PC-9 (cell line): ENCODE results near the gene CSH2. TPM values are rescaled to one million over a fixed set of nuclear protein-coding genes. Genes with fewer than 3 reads are reported as not detected.
"Not testable (repeated sequence)": the region's sequence is repeated elsewhere in the genome, so short reads cannot be mapped to it uniquely, and the experiment has no call there.

Experiments
- BruUV-seq: library from RNA; stranded (reverse); fragments of 400-500 nt; replicated peaks from 2 replicates; lab custom pipeline; 2021; lab: Mats Ljungman, UMichigan
- CTCF ChIA-PET: fragments of 300-600 bp; sonication (Branson Sonifier 250); formaldehyde crosslinking; loops from one replicate; lab custom pipeline; 2022; ENCODE audit warnings: antibody characterized with exemption; lab: Charles Lee
- POLR2A ChIA-PET: fragments of 300-600 bp; sonication (Branson Sonifier 250); formaldehyde crosslinking; loops from one replicate; lab custom pipeline; 2022; ENCODE audit warnings: antibody characterized with exemption; ENCODE audit not compliant: unreplicated experiment; lab: Charles Lee
- DNase-seq, 2 experiments: peaks; one replicate each; pipeline versions ENCODE4 v3.0.0 to v3.0.0-alpha.2; 2015 to 2022; ENCODE audit warnings: mixed read lengths in 1 of 2
- H2AFZ ChIP-seq: fragments of 200-600 bp; sonication (generic); 2 replicates; pipeline ENCODE4 v1.8.1; 2017; ENCODE audit warnings: antibody characterized with exemption
- H3F3A ChIP-seq: fragments of 200-600 bp; sonication (generic); 2 replicates; pipeline ENCODE4 v1.8.1; 2017; ENCODE audit warnings: antibody characterized with exemption, mild to moderate bottlenecking, low read depth; ENCODE audit not compliant: insufficient read depth
- H3K27ac ChIP-seq: fragments of 200-600 bp; sonication (generic); 2 replicates; pipeline ENCODE4 v1.6.1; 2016; ENCODE audit warnings: mixed run types
- H3K27me3 ChIP-seq: fragments of 200-600 bp; sonication (generic); 2 replicates; pipeline ENCODE4 v1.6.1; 2016; ENCODE audit warnings: low read depth, mixed run types; ENCODE audit not compliant: insufficient read depth
- H3K36me3 ChIP-seq: fragments of 200-600 bp; sonication (generic); 2 replicates; pipeline ENCODE4 v1.6.1; 2016; ENCODE audit warnings: low read depth, mixed run types
- H3K4me1 ChIP-seq: fragments of 200-600 bp; sonication (generic); replicated peaks from 2 replicates; pipeline ENCODE4 v1.6.1; 2016; ENCODE audit warnings: mixed run types; ENCODE audit not compliant: insufficient read depth
- H3K4me2 ChIP-seq: fragments of 200-600 bp; sonication (generic); 2 replicates; pipeline ENCODE4 v1.6.1; 2017; ENCODE audit warnings: mixed run types
- H3K4me3 ChIP-seq: fragments of 200-600 bp; sonication (generic); 2 replicates; pipeline ENCODE4 v1.6.1; 2016; ENCODE audit warnings: mixed run types
- H3K79me2 ChIP-seq: fragments of 200-600 bp; sonication (generic); 2 replicates; pipeline ENCODE4 v1.6.1; 2017; ENCODE audit warnings: low read depth, mixed run types
- H3K9me2 ChIP-seq: fragments of 200-600 bp; sonication (generic); 2 replicates; pipeline ENCODE4 v1.8.1; 2017; ENCODE audit warnings: mild to moderate bottlenecking; ENCODE audit not compliant: insufficient read depth
- H3K9me3 ChIP-seq: fragments of 200-600 bp; sonication (generic); 2 replicates; pipeline ENCODE4 v1.8.1; 2016; ENCODE audit warnings: low read depth; ENCODE audit not compliant: insufficient read depth
- H4K20me1 ChIP-seq: fragments of 200-600 bp; sonication (generic); 2 replicates; pipeline ENCODE4 v1.8.1; 2017; ENCODE audit not compliant: insufficient read depth
- CTCF ChIP-seq: fragments of 200-600 bp; sonication (generic); conservative IDR thresholded peaks from 2 replicates; pipeline ENCODE4 v1.6.1; 2017; ENCODE audit warnings: mixed run types, antibody characterized with exemption, mild to moderate bottlenecking, moderate library complexity
- intact Hi-C: fragments of 100-400 bp; cut with micrococcal nuclease; formaldehyde crosslinking; loops from one replicate; pipeline ENCODE4 v1.10.0; 2022; ENCODE audit not compliant: unreplicated experiment
- total RNA-seq: library from RNA; stranded (reverse); gene quantifications from 2 replicates; pipeline ENCODE4 v1.2.3, GENCODE V29; 2021

CSH2 gene
- total RNA-seq, 1 experiment from 2014 or later: not detected

- H4K20me1 ChIP-seq, H3F3A ChIP-seq, H3K9me3 ChIP-seq, H3K36me3 ChIP-seq, H3K4me3 ChIP-seq, DNase-seq, H3K4me1 ChIP-seq, intact Hi-C loops, H3K27ac ChIP-seq, BruUV-seq, CTCF ChIA-PET, POLR2A ChIA-PET, H2AFZ ChIP-seq, H3K9me2 ChIP-seq, H3K4me2 ChIP-seq, H3K79me2 ChIP-seq: not testable (repeated sequence)
- 0 out of 2 replicates have a peak, but pooled peaks have one; percentile 38 for TF ChIP-seq CTCF
- H3K27me3 ChIP-seq: peaks cover 17% of the 10 kb centered on the region; the same call in 1 of the 2 replicates
Observed at GRCh38 chr17:63907161-63907778, 33.8 kb upstream of the CSH2 start.

GRCh38 chr17:63904796-63905195, 31.3 kb upstream of the CSH2 start:
- H3K79me2 ChIP-seq, BruUV-seq, intact Hi-C loops, H3K9me2 ChIP-seq, H3K4me3 ChIP-seq, H3K36me3 ChIP-seq, H4K20me1 ChIP-seq, H3K4me2 ChIP-seq, H3F3A ChIP-seq, H3K4me1 ChIP-seq, H2AFZ ChIP-seq, H3K9me3 ChIP-seq, DNase-seq, H3K27ac ChIP-seq: not testable (repeated sequence)
- ChIA-PET POLR2A (interaction anchor here (0.7 kb wide), 1 partner anchor 66 kb away, joined by 6 read pairs; no protein-coding TSS in a partner anchor), CTCF (interaction anchor here (0.6 to 0.7 kb wide), 2 partner anchors 303 to 514 kb away, joined by 3 read pairs; no protein-coding TSS in a partner anchor)
- H3K27me3 ChIP-seq: peaks cover 27% of the 10 kb centered on the region

DNA sequence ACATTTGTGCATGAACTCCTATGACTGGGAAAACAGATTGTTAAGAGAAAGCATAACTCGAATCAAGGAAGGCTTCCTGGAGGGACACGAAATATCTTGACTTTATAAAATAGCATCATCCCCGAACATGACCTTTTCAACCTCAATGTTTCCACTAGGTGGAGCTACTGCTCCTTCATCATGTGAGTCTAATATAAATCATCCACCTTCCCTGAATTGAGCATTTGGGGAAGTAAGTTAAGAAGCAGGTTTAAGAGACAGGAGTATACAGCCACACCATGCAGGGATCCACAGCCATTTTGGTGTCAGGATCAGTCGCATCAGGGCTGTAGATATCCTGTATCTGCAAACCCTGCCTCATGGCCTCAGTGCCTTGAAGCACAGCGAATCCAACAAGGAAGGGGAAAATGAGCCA, 30.3 kb upstream of the CSH2 start:
- H3K27ac ChIP-seq, H3K9me3 ChIP-seq, H3K4me2 ChIP-seq, H4K20me1 ChIP-seq, H3K79me2 ChIP-seq, H3K4me1 ChIP-seq, H3K4me3 ChIP-seq, H2AFZ ChIP-seq, POLR2A ChIA-PET, H3K36me3 ChIP-seq, H3K9me2 ChIP-seq, H3F3A ChIP-seq, BruUV-seq, intact Hi-C loops: not testable (repeated sequence)
- CTCF ChIA-PET: interaction anchor here (0.6 kb wide), 1 partner anchor 1532 kb away, joined by 3 read pairs; no protein-coding TSS in a partner anchor
- H3K27me3 ChIP-seq: peaks cover 21% of the 10 kb centered on the region
- peak; percentile 64 for TF ChIP-seq CTCF
- peak in 1 of 2 experiments; percentile 19 for DNase-seq

DNA sequence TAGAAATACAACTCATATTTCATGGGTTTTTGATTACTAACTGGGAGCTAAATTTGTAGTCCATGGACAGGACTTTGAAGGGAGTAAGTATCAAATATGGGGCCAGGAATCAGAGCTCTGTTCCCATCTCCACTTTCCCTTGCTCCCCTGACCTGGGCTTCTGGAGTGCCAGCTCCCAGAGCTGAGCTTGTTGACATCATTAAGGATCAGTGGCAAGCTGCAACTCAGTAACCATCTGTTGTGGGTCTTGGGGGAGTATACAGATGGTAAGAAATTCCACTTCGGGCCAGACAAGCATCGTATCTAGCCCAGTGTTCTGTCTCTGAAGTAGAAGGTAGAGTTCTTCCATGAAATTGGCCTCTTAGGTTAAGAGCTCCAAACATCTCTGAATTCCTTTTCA, 28.5 kb upstream of the CSH2 start:
- ChIA-PET POLR2A (interaction anchor here (0.6 to 0.7 kb wide), 3 partner anchors 39 to 603 kb away, joined by 3 to 7 read pairs (median 3); no protein-coding TSS in a partner anchor), CTCF (interaction anchor here (0.6 to 1.7 kb wide), 5 partner anchors 12 to 232 kb away, joined by 3 to 6 read pairs (median 4); no protein-coding TSS in a partner anchor)
- BruUV-seq: not testable (repeated sequence)

DNA sequence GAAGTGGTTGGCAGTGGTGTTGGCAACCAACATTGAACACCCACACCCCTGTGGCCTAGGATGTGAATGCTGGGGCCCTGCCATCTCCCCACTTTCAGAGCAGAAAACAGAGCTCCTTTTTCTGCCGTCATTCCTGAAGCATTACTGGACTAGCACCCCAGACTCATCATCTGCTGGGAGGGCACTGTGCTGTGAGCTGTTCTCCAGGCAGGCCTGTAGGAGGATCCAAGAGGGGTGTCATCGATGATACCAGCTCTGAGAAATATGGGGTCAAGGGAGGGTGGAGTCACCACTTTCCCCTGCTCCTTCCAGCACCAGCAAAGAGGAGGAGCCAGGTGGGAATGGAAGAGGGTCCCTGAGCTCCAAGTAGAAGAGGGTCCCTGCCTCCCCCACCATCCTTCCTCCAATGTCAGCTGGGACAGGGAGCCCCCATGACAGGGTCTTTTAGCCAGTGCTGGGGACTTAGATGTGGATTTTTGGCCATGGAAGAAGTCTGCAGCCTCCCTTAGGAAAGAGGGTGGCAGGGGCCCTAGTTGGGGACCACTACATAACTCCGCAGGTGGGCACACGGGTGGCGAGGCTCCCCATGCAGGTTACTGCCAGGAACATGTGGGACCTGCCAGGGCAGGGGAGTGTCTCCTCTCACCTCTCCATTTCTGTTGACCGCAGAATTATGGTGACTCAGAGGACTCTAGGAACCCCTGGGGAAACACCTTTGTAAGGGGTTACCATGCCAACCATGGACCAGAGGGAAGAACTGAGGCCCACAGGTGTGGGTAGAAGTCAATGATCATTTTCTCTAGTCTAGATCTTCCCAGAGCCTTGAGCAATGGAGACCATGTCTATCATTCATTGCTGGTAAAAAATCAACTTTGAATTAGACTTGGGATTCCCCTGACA, 25.7 kb upstream of the CSH2 start:
- H3F3A ChIP-seq, H3K4me1 ChIP-seq, H3K4me2 ChIP-seq, H3K36me3 ChIP-seq, H3K4me3 ChIP-seq, CTCF ChIA-PET, H2AFZ ChIP-seq, intact Hi-C loops, H3K9me3 ChIP-seq, H4K20me1 ChIP-seq, H3K79me2 ChIP-seq, POLR2A ChIA-PET, H3K27ac ChIP-seq, BruUV-seq, H3K9me2 ChIP-seq: not testable (repeated sequence)
- peak; percentile 43 to 77 for DNase-seq
- H3K27me3 ChIP-seq: peaks cover 18% of the 10 kb centered on the region

More for the DNA sequence above, 28.5 kb upstream of the CSH2 start:
- H3K4me2 ChIP-seq, H3F3A ChIP-seq, H3K79me2 ChIP-seq, H3K9me3 ChIP-seq, H4K20me1 ChIP-seq, H2AFZ ChIP-seq, H3K4me3 ChIP-seq, H3K4me1 ChIP-seq, H3K27ac ChIP-seq, intact Hi-C loops, H3K36me3 ChIP-seq, DNase-seq, H3K9me2 ChIP-seq: not testable (repeated sequence)
- peaks cover 18% of the 10 kb centered on the region for H3K27me3 ChIP-seq
